Left ventricle myocardium inferior (tissue), 1 donor: ENCODE measurements around the gene FOXO4. TPM values are rescaled to one million over a fixed set of nuclear protein-coding genes. Genes with fewer than 3 reads are reported as not detected.

Source experiments
- DNase-seq: peaks from one replicate; pipeline ENCODE4 v3.0.0-alpha.2; 2020
- H3K27ac ChIP-seq: fragments of 200-600 bp; replicated peaks from 2 replicates; pipeline ENCODE4 v1.8.0; 2021
- H3K27me3 ChIP-seq: fragments of 200-600 bp; 2 replicates; pipeline ENCODE4 v1.8.0; 2021; ENCODE audit warnings: low read depth
- H3K36me3 ChIP-seq: fragments of 200-600 bp; 2 replicates; pipeline ENCODE4 v1.8.0; 2021
- H3K4me1 ChIP-seq: fragments of 200-600 bp; 2 replicates; pipeline ENCODE4 v1.8.0; 2021
- H3K4me3 ChIP-seq: fragments of 200-600 bp; 2 replicates; pipeline ENCODE4 v1.8.0; 2021; ENCODE audit warnings: mild to moderate bottlenecking, moderate library complexity
- H3K9me3 ChIP-seq: fragments of 200-600 bp; replicated peaks from 2 replicates; pipeline ENCODE4 v1.8.0; 2021
- intact Hi-C: fragments of 100-400 bp; cut with micrococcal nuclease; formaldehyde crosslinking; loops from one replicate; pipeline ENCODE4 v1.11.0; 2022
- total RNA-seq: library from RNA; stranded (reverse); fragmentation: NEBNext Ultra II Directional; extraction: Animal tissue kit (Norgen Biotek cat#: 25700); gene quantifications from one replicate; pipeline ENCODE4 v1.2.1, GENCODE V29; 2021
- TF ChIP-seq, protein P1 (sequence below): fragments of 200-600 bp; IDR thresholded peaks from 2 replicates; pipeline ENCODE4 v1.8.0; 2021; ENCODE audit warnings: antibody characterized with exemption, mild to moderate bottlenecking, borderline replicate concordance
- donor health status: DM: no; HTN: yes; CAD: no; lungs with severe emphysema.

Gene FOXO4
- total RNA-seq, 1 donor from 2014 or later = 39.5 TPM

DNA sequence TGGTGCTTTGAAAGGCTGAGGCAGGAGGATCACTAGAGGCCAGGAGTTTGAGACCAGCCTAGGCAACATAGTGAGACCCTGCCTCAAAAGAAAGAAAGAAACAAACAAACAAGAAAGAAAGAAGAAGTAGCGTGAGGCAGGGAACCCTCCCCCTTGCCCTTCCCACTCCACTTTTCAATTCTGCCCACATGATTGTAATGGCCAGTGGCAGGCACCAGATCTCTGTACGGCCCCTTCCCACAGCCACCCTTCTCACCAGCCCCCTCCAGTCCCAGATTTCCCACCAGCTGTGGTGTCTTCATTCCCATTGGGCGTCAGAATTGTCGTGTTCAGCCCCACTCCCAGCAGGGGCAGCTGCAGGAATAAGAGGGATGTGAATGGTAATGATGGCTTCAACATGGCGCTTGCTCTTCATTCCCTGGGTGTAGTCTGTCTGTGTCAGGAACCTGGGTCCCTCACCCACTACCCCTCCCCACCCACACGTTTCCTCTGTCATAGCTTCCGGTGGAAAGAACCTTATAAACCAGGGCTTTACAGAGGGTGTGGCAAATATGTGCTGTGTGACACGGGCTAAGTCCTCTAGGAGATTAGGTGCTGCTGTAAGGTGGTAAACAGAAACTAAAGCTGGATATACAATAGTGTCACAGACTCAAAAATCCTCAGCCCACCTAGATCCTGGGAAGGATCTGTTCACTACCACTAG, 15.6 kb downstream of the FOXO4 start, which contains the start of gene IL2RG:
TSS of gene IL2RG (minus strand) at position 437 of the 703 bp plus-strand sequence. CDS start at position 399, 38 bp downstream.
- TF ChIP-seq, protein P1, sequence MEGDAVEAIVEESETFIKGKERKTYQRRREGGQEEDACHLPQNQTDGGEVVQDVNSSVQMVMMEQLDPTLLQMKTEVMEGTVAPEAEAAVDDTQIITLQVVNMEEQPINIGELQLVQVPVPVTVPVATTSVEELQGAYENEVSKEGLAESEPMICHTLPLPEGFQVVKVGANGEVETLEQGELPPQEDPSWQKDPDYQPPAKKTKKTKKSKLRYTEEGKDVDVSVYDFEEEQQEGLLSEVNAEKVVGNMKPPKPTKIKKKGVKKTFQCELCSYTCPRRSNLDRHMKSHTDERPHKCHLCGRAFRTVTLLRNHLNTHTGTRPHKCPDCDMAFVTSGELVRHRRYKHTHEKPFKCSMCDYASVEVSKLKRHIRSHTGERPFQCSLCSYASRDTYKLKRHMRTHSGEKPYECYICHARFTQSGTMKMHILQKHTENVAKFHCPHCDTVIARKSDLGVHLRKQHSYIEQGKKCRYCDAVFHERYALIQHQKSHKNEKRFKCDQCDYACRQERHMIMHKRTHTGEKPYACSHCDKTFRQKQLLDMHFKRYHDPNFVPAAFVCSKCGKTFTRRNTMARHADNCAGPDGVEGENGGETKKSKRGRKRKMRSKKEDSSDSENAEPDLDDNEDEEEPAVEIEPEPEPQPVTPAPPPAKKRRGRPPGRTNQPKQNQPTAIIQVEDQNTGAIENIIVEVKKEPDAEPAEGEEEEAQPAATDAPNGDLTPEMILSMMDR = no peak
- Histone ChIP-seq H3K9me3 (no peaks in the 10 kb centered on the region), H3K4me3 (no peak within 1 kb of the TSS), H3K27ac (no peak within 1 kb of the TSS), H3K27me3 (no peaks in the 10 kb centered on the region), H3K36me3 (no peaks in the 10 kb centered on the region), H3K4me1 (no peaks in the 10 kb centered on the region)
- intact Hi-C loops = no loop called here
- DNase-seq = no peak

DNA sequence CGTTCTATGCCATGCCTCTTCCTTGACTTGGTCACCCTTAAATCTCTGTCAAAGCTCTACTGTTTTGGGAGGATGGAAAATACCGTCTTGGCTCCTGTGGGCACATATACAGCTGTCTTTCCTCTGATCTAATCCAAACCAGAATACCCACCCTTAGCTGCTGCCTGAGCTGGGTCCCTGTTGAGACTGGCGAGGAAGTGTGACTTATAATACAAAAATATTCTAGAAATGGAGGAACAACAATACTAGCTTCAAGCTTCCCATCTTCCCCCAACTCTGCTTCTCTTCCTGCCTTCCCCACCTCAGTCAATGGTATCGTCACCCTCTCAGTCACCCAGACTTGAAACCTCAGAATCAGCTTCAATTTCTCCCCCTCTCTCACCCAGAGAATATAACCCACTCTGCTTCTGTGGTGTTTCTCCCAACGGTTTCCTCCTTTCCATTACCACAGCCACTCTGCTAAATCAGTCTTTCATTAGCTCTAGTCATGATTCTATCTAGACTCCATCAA, 16.3 kb downstream of the FOXO4 start:
- TF ChIP-seq, protein P1 = no peak
- H3K27ac ChIP-seq = no peak overlapping the region
- intact Hi-C loops = no loop called here

DNA sequence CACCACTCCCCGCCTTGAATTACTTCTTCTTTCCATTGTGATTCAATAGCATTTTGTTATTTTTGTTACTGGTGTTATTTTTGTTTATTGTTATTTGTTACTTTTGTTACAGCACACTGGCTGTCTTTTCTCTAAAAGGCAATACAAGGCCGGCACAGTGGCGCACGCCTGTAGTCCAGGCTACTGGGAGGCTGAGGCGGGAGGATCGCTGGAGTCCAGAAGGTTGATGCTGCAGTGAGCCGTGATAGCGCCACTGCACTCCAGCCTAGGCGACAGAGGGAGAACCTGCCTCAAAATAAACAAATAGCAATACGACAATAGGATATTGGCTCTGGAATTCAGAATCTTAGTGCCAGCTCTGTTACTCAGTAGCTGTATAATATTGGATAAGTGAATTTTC, 21.7 kb downstream of the FOXO4 start:
- Histone ChIP-seq H3K4me3 (peak overlapping the region; percentile 73), H3K27me3 (no peaks in the 10 kb centered on the region), H3K27ac (no peak overlapping the region), H3K36me3 (peaks cover 15% of the 10 kb centered on the region), H3K4me1 (peaks cover 13% of the 10 kb centered on the region), H3K9me3 (no peaks in the 10 kb centered on the region)
- no peak for DNase-seq
- intact Hi-C loops = no loop called here
- TF ChIP-seq, protein P1 = no peak

More for the DNA sequence above, 16.3 kb downstream of the FOXO4 start:
- no peak for DNase-seq
- H3K4me1 ChIP-seq = no peaks in the 10 kb centered on the region
- no peak overlapping the region for H3K4me3 ChIP-seq
- H3K36me3 ChIP-seq = no peaks in the 10 kb centered on the region
- no peaks in the 10 kb centered on the region for H3K27me3 ChIP-seq
- no peaks in the 10 kb centered on the region for H3K9me3 ChIP-seq

DNA sequence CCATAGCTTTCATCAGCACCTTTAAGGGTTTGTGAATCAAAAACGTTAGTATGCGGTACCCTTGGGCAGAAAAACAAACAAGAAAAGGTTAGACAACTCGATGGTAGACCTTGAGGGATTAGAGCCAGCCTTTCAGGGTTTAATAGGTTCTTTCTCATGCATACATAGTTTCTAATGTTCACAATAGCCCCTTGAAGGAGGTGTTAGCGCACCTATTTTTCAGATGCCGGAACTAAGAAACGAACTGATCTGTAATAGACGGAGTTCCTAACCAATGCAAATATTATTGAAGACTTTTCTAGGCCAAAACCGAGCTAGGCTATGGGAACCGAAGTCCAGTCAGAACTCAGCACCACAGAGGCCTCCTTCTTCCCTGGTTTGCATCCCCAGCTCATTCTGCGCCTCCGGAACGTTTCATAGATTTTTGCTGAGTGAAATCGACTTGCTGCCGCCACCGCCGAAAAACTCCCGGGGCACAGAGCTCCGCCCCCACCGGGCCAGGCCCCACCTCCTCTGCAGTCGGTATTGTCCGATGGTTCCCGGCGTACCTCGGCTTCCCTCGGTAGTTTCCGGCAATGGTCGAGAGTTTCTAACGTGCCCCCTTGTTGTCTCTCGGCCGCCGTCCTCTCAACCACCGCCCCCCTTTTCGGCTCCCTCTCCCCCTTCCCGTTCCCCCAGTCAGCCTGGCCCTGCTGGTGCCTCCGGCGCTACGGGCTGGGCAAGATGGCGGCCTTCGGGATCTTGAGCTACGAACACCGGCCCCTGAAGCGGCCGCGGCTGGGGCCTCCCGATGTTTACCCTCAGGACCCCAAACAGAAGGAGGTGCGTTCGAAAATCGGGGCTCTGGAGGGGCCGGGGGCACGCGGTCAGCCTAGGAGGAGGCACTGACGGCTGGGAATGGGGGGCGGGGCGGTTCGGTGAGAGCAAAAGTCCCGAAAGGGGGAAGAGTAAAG, 22.7 kb downstream of the FOXO4 start, which contains the start of gene MED12:
TSS of gene MED12 (plus strand) at position 565 of the 953 bp plus-strand sequence. CDS start at position 724, 159 bp downstream.
- Histone ChIP-seq H3K4me3 (peak within 1 kb of the TSS; percentile 73), H3K36me3 (peaks cover 25% of the 10 kb centered on the region), H3K27me3 (no peaks in the 10 kb centered on the region), H3K4me1 (peaks cover 13% of the 10 kb centered on the region), H3K9me3 (no peaks in the 10 kb centered on the region), H3K27ac (peak within 1 kb of the TSS; percentile 76)
- TF ChIP-seq, protein P1 = no peak
- DNase-seq = peak; percentile 86
- intact Hi-C loops = no loop called here

DNA sequence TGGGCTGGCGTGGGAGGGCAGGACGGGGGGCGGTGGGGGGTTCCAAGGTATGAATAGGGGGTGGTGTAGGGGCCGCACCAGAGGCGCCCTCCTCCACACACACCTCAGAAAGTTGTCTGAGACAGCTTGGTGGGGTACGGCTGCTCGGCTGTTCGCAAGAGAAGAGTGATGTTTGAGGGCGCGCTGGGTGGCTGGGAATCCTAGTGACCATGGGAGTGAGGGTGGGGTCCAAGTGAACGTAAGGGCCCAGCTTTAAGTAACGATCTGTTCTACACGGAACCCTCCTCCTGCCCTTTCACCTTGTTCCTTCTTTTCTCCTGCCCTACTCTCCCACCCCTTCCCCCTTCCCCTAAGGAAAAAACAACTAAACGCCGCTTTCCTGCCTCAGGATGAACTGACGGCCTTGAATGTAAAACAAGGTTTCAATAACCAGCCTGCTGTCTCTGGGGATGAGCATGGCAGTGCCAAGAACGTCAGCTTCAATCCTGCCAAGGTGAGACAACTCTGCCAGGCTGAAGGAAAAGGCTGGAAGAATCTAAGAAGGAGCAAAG, 23.4 kb downstream of the FOXO4 start:
- H3K9me3 ChIP-seq = no peaks in the 10 kb centered on the region
- H3K4me3 ChIP-seq = peak overlapping the region; percentile 73
- TF ChIP-seq, protein P1 = no peak
- intact Hi-C loops = no loop called here
- no peaks in the 10 kb centered on the region for H3K27me3 ChIP-seq
- peaks cover 13% of the 10 kb centered on the region for H3K4me1 ChIP-seq
- DNase-seq = no peak
- peak overlapping the region; percentile 76 for H3K27ac ChIP-seq
- H3K36me3 ChIP-seq = peaks cover 32% of the 10 kb centered on the region
